NB4 (cell line): Measurements from ENCODE around the gene ARHGEF12.

Experiments used
- CTCF ChIP-seq: IDR thresholded peaks from one replicate; pipeline ENCODE4 v1.5.1; 2012; ENCODE audit warnings: low read depth, low read length
- POLR2A ChIP-seq: IDR thresholded peaks from 2 replicates; pipeline ENCODE4 v1.6.1; 2011; ENCODE audit warnings: mild to moderate bottlenecking; ENCODE audit not compliant: insufficient read length; ENCODE audit errors: extremely low read depth

DNA sequence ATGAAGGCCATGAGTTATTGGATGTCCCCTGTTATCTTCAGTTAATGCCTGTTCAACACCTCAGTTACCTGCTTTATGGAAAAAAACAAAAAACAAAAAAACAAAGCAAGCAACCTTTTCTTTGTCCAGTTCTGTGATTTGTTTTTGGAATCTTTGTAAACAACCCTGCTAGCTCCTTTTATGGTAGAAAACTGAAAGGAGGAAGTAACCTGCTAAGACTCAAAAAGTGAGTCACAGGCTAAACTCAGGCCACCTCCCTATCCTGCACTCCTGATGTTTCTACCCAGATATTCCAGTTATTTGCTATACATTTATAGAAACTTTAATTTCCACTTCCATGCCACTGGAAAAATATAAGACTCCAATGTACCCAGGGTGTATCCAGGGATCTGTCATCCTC lies 31.7 kb upstream of the ARHGEF12 start:
- TF ChIP-seq CTCF (no peak), POLR2A (no peak)
